IPS-NIHi7 (cell line): ENCODE measurements around the gene VEGFC.

ENCODE experiments used
- DNase-seq: peaks from one replicate; pipeline ENCODE4 v3.0.0; 2012; ENCODE audit warnings: mixed read lengths; ENCODE audit errors: extremely low spot score

The VEGFC gene

DNA sequence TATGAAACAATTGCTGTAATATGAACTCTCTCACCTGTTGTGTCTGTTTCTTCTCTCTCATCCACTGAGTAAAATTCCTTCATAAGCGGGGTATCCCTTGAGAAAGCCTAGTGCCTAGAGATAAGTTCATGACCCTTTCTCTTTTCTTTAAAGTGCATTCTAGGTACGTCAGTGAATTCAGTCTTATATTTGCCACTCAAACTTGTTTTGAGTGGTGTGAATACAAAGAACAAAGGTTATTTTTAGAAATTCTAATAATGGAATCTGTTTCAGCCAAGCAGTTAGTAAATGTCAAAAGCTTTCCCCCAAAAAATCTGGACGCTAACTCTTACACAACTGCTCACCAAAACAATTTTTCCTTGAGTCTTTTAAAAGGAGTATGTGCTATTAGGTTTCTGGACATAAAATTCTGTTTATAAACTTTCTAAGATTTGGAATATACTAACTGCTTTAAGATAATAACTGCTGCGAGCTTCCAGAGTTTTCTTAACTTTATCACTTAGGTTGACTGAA is 112.0 kb downstream of the VEGFC start:
- DNase-seq = no peak

DNA sequence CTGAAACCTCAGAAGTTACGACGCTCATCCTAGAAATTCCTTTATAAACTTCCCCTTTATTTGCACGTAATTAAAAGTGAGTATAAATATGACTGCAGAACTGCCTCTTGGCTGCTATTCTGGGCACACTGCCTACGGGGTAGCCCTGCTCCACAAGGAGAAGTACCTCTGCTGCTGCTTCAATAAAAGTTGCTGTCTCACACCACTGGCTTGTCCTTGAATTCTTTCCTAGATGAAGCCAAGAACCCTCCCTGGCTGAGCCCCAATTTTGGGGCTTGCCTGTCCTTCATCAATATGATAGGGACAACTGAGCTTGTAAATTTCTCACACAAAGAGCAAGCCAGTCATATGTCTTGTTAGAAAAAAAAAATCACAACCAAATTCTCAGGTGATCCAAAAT is 115.8 kb downstream of the VEGFC start:
- DNase-seq = no peak

DNA sequence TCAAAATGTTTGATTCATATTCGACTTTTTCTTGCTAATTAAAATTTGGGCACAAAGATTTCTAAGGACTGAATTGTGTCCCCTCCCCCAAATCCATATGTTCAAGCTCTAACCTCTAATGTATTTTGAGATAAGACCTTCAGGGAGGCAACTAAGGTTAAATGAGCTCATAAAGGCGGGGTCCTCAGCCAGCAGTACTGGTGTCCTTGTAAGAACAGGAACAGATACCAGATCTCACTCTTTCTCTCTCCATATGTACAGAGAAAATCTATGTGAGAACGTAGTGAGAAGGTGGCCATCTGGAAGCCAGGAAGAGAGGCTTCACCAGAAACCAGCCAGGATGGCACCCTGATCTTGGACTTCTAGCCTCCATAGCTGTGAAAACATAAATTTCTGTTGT is 116.9 kb downstream of the VEGFC start:
- no peak for DNase-seq

DNA sequence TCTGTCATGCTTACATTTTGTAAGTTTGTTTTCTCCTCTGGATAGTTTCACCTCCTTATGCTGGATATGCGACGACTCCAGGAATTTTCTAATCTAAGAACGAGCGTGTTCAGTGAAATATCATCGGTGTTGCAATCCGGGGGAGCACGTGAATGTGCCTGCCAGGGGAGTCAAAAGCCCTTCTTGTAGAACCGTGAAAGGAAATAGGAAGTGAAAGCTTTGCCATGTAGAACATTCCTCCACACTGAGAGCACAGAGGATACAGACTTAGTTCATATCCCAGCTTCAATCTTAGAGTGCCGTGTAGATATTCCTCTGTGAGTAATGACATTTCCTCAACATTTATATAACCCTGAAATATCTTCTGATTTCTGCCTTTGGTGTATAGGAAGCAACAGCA is 121.2 kb downstream of the VEGFC start:
- no peak for DNase-seq

DNA sequence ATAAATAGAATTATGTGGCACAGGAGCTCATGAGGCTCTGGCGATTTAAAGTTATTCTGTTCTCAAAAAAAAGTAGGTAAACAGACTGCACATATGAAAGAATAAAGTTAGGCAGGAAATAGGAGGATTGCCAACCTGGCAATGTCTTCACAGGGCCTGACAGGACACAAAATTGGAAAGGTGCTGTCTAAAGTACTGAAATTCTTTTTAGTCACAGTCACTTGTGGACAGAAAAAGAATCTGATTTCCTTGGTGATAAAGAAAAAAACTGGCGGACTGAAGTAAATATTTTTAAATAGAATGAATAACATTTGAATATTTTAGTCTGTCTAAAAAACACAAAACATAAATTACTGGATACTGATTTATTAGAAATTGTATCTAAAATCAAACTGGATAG is 124.4 kb downstream of the VEGFC start:
- DNase-seq = no peak

DNA sequence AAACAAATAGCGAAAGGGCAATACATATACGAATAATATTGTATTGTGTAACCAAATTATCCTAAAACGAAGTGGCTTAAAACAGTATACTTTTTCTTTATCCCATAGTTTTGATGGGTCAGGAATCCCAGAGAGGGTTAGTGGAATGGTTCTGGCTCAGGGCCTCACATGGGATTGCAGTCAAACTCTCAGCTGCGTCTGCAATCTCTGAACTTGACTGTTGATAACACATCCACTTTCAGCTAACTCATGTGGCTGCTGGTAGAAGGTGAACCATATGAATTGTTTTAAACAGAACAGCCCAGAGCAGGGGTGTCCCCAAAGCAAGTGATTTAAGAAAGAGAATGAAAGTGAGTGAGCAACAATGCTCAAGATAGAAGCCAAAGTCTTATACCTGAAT is 127.8 kb downstream of the VEGFC start:
- DNase-seq = no peak

DNA sequence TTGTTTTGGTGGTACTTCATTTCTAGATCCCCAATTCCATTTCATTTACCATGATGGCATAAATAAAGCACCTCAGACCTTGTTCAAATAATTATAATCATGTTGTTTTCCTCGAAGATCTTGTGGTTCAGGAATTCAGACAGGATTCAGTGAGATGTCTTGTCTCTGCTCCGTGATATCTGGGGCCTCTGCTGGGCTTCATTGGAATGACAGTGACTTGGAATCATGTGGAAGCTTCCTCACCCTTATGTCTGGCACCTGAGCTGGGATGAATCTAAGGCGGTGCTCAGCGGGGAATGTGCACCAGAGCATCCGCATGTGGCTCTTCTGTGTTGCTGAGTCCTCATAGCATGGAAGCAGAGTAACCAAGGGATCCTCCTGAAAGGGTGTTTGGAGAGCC is 132.2 kb downstream of the VEGFC start:
- DNase-seq = peak; percentile 35

DNA sequence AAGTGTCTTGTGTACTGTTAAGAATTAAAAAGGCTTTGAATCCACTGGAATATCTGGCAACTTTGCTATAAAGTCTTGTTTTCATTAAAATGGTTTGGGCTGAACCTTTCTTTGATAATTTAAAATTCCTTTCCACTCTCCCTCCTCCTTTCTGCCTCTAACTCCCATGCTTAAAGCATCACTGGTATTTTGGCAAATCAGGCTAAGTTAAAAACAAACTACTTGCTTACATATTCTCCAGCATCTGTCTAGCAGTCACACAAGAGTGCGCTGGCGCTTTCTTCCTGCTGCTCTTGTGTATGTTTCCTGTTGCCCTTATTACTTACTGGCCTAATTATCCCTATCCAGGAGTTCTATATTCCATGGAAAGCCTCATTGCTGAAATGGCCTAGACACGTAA is 136.6 kb downstream of the VEGFC start:
- no peak for DNase-seq

DNA sequence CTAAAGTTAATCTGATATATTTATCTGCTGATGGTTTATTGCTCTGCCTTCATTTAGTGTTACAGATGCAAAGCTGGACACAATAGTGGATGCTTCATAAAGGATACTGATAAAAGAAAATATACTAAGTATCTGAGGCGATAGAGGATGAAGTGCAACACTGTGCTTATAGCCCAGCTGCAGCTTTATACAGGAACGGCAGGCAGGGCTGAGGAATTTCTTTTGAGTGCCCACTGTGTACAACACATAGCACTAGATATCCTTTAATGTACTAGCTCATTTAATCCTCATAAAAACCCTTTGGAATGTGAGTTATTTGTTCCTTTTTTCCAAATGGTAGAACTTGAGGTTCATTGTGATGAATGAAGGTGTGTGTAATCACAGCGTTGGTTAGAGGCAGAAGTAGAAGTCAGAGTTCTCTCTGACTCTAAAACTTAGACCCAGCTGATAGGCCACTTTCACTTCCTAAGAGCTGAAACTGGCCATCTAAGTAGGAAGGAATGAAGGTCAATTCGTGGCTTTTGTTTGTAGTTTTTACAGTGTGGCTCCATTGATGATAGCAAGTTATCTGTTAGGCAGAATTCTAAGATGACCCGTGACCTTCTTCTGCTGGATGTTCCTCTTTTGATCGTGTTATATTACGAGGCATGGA is 138.0 kb downstream of the VEGFC start:
- DNase-seq = no peak

DNA sequence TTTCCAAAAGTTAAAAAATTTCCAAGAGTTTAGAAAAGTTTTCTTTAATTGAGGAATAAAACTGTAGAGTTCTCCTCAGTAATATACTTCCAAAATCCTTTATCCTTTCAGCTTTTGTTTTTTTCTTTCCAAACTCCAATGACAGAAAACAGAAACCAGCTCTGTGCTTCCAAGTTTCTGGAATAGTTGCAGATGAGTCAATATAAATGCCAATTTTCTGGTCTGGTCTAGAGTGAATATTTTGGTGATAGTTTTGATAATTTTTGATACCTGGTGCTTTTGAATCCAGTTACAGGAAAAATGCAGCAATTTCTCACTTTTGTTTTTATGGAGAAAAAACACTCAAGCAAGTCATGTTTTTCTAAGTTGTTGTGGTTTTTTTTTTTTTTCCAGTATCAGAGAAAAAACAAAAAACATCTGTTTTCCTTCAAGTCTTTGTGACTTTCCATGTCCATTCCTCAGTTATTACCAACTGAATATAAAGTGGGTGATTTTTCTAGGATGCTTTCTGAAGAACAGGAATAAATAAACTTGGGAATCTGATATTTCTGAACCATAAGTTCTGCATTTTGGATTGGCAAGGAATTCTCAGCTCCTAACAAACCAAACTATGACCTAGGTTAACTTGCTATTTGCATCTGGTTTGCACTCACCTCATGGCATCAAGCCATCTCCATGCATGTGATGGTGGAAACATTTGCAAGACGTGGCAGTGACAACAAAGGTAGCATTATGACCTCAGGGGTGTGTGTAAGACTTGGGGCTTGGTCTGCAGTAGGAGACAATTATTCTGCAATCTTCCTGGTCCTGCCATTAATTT is 139.1 kb downstream of the VEGFC start:
- DNase-seq = no peak

DNA sequence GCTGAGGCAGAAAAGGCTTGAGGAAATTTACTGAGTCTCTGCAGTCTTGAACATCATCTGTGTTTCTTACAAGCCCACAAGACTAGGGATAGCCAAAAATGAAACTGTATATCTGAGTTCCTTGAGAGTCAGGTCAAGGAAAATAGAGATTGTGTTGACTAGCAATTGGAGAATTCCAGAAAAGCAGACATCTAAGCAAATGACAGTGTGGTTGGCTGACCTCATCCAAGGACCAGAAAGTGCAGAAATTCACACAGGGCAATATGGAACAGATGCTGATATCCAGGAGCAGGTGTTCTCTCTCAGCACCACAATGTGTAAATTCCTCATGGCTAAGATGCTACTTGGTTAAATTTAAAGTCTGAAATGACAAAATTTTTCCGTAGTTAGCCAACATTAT is 146.4 kb downstream of the VEGFC start:
- DNase-seq = no peak

DNA sequence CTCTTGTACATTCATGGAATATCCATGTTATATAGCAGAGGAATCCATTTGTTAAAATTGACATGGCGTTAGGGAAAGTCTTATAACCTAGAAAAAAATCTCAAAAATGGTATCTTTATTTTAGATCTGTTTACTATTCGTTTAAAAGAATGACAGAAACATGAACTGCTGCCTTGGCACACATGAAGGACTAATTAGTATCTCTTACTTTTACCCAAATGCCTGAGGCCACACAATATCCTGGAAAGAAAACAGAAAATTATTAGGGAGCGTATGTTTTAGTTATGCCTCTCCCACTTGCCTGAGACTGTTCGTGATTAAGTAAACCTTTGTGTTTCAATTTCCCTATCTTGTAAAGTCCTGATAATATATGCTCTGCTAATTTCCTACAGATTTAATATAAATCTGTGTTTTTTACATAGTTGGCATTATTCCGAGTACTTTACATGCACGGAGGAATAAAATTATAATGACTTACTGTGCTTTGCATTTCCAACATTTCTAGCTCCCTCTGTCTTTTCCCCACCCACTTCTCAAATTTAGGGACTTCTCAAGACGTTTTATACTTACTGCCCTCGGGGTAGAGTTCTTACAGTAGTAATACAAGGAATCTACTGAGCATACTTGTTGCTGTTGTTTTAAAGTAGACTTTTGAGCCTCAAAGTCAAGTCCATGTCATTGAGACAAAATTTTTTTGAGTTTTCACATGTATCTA is 147.3 kb downstream of the VEGFC start:
- no peak for DNase-seq

DNA sequence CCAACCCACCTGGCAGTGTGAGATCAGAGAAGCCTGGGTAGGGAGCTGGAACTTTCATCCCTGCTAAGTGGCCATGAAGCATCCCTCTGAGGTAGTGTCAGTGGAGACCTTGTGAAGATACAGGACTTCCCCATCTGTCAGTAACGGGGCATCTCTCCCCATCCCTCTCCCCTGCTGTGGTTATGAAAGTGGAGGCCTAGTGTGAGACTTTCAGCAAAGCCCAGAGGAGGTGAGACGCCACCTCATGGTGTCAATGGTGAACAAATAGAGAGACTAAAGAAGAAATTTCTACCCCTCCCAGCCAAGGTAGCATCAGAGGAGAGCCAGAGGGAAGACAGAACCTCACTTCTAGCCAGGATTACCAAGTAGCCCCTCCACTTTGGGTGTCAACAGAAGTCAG is 150.2 kb downstream of the VEGFC start:
- DNase-seq = peak; percentile 46

DNA sequence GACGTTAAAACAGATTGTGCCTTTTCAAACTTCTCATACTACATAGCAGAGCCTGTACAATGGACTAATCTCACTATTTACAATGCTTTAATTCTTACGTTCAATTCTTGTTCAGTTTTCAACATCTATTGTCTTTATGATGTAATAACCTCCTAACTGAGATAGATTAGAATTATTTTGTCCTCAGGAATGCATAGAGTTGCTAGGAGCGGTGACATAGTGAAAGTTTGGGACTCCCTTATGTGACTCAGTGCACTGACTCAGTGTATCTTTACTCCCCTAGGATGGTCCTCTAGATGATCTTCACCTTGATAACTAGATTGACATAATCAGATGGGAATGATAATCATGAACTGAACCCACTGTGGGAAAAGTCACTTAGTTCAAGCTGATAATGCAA is 151.5 kb downstream of the VEGFC start:
- no peak for DNase-seq

DNA sequence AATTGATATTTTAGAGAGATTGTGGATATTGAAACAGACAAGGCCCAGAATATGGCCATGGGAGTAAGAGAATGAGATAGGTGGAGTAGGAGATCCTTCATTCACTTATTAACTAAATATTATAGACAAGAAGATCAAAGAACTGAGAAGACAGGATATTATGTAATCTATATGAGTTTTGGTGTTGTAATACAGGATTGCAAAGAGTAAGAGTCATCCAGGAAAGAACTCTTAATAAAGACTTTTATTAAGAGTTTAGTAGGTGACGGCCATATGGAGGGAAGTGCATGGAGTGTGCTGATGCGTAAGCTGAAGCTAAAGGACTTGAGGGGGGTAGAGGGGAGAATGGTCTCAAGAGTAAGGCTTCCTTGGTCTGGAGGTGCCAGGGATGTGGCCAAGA is 153.7 kb downstream of the VEGFC start:
- DNase-seq = no peak

DNA sequence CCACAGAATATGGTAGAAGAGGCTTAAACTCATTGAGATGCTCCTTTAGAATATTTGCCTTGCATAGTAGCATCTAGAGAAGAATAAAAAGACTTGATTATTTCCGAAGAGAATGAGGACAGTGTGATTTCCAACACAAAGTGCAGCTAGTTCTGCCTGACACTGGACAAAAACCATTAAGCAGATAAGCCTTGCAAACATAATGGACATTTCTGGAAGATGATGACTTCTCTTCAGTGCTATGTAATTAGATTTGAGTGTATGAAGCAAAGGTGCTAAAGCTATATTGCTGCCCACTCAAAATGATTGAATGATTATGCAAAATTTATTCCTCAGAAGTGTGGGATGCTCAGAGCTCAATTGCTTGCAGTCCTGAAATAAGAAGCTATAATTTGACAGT is 156.4 kb downstream of the VEGFC start:
- no peak for DNase-seq

DNA sequence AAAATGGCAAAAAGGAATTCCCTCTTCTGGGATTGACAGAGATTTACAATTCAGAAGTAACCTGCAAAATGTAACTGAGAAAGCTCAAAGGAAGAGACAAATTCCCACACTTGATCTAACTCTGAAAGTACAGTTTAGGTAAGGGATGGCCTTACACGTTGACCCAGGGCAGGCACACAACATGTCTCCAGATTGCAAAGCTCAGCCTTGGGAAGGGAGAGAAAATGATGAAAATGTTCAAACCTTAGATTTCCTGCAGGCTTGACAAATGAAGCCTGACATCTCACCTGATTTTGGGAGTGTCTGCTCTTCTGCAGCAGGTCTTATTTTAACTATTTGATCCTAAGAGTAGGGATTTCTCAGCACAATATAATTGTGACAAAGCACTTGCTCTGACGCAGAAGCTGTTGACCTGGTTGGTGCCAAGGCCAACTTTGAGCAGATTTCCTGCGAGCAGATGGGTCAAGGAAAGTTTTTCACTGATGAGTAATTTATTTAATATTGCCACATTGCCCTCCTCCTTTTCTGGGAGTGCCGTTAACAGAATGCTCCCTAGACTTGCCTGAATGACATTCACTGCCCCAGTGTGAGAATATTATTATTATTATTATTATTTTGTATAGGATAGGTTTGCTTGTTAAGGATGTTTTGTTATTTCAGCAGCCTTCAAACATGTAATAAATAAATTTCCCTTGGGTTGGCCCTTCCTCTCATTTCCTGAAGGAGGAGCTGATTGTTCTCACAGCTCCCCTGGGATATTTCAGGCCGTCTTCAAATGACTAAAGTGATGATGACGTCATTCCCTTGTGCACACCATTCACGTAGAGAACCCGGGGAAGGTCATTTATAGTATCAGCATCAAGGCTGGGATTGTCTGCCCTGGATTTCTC is 157.1 kb downstream of the VEGFC start:
- DNase-seq = no peak
